ENCODE data around the gene RYR3.

RYR3 gene

DNA sequence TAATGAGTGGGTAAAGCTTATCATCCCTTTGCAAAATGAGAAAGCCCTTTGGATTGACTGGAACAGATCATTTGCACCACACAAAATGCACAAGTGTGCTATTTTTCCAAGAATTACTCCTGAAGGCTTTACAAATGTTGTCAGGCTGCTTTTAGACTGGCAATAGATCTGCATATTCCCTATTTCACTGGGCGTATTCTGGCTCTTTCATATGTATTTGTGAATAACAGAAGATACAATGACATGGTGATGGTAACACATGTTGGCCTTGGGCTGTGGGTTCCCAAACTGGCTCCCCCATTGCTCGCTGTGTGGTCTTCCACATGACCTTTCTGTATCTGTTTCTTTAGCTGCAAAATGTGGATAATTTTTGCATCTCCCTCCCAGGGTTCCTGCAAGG lies 354.2 kb downstream of the RYR3 start:
- DNase-seq = no peak

DNA sequence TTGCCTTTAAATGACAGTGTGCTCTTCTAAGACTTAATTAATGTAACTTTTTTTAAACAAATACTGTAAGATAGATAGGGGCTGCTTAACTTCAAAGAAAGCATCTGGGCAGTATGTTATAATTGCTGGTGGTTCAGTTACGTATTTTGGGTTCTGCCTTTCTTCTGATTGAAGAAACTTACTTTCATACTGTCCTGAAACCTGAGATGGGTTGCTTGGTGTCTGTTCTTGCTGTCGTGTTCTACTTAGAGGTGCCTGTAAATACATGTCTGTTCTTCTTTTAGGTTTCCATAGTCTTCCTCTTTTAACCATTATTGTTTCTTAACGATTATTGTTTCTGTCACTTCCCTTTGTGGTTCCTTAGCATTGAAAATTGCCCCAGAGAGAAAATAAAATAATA lies 359.8 kb downstream of the RYR3 start:
- DNase-seq = no peak

DNA sequence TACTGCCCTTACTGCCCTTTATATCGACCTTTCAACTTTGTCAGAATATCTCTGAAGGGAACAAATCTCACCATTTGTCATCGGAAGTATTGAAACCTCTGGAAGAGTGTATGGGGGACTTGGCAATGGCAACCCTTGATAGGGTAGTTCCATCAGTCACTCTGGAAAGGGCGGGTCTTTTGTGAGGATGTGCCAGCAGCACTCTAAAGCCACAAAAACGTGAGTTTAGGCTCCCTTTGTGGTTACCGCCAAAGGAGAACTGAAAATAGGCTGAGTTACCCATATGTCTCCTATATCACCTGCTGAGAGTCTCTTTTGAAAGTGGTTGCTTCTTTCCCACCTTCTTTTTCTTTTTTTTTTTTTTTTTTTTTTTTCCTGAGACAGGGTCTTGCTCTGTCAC lies 360.7 kb downstream of the RYR3 start:
- no peak for DNase-seq

DNA sequence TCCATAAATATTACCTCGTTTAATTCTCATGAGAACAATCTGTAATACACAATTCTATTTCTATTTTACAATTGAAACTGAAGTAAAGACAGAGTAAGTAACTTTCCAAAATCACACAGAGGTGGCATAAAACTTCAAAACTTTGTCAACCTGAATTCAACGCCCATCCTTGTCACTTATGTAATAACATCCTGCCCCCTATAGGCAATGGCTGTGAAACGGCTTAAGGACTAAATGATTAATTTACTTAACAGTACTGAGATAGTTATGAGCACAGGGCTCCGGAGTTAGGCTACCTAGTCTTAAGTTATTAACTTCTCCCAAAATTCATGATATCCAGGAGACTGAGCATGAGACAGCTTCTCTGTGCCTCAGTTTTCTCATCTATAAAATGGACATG lies 364.5 kb downstream of the RYR3 start:
- DNase-seq = no peak

DNA sequence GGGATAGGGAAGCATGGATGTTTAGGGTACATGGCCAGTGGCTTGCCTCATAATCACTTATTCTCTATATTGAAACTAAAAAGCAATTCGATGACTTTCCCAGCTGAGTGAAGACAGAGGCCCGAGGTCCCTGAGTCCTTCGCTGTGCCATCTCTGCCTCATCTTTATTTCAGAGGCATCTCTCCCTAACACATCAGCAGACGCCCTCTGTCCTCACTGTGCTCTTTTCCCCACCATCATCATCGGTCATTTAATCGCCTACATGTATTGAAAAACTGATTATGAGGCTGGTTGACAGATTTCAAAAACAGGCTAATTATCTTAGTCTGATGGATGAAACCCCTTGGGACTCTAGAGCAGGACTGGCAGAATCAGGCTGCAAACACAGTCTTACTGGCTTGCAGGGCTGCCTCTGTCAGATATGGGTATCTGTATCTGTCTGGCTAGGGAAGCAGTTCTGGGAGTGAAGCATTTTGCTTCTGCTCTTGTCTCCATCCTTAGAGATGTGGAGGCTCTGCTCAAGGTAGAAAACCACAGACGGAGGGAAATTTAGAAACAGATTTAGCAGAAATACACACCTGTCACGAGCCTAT lies 366.6 kb downstream of the RYR3 start:
- no peak for DNase-seq

DNA sequence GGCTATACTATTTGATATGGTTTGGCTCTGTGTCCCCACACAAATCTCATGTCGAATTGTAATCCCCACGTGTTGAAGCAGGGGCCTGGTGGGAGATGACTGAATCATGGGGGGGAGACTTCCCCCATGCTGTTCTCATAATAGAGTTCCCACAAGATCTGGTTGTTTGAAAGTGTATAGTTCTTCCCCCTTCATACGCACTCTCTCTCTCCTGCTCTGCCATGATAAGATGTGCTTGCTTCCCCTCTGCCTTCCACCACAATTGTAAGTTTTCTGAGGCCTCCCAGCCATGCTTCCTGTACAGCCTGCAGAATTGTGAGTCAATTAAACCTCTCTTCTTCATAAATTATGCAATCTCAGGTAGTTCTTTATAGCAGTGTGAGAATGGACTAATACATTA lies 367.4 kb downstream of the RYR3 start:
- DNase-seq = no peak

DNA sequence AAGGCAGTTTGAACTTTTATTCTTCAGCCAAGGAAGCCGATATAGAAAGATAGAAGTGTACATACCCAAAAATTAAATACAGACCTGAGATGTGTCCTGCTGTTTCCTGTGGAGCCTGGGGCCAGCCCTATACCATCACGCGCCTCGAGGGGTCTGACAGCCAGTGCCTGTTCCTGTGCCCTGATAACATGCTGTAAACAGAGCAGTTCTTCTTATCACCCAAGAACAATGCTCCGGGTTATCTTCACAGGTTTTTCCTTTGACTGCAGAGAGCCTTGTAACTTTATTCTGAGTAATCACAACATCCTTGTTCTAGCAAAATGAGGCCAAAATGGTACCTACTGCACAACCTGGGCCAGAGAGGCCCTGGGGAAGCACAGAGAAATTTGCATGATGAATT lies 367.8 kb downstream of the RYR3 start:
- DNase-seq = no peak

DNA sequence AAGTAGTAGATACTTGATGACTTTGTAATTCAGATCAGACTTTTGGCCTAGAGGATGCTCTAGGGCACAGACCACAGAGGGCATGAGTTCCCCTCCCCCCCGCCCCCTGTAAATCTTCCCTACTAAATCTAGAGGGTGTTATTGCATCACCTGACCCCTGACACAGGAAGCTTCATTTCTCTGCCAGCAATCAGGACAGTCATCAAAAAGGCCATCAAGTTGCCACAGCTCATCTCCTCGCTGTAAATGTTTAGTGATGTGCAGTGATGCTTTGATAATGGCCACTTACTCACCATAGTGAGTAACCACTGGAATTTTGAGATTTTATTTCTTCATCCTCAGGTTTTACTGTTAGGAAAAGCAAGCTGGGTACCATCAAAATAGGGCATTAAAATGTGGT lies 368.3 kb downstream of the RYR3 start:
- no peak for DNase-seq

DNA sequence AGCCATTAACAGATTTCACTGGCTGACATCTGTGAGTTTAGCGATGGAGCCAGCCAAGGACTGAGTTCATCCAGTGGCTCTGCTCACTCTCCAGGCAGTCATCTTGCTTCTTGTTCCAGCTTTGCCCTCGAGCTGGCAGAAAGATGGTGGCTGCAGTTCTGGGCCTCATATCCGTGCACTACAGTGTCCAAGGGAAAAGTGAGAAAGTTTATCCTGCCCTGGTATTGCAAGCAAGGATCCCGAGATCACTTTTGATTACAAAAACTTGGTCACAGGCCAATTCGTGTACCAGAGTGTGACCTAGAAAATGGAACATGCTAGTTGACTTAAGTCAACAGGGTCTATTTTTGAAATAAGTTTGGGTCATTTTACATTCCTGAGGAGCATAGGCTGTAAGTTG lies 369.6 kb downstream of the RYR3 start:
- no peak for DNase-seq

DNA sequence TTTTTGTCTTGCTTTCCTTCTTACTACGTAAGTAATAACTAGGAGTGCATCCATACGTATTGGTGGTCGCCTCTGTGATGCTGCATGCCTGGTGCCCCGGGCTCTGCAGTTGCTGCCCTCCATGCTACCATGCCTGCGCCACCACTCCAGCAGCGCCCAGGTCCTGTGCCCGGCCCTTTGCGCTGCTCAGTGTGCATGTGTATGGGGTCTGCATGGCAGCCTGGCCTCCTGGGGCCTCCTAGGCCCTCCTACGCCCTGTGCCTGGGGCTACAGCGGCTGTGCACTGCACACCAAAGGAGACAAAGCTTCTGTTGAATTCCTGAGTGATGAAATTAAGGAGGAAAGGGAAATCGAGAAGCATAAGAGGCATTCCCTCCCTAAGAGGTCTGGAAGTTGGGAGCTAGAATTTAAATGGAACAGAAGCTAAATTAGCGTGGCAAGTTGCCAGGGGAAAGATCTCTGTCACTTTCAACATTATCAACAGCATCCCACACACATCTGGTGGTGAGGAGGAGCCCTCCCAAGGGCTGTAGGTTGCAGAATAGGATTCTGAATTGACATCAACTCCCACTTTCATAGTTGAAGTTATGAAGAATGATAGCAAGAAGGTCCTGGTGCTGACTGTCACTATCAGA lies 382.5 kb downstream of the RYR3 start:
- no peak for DNase-seq

DNA sequence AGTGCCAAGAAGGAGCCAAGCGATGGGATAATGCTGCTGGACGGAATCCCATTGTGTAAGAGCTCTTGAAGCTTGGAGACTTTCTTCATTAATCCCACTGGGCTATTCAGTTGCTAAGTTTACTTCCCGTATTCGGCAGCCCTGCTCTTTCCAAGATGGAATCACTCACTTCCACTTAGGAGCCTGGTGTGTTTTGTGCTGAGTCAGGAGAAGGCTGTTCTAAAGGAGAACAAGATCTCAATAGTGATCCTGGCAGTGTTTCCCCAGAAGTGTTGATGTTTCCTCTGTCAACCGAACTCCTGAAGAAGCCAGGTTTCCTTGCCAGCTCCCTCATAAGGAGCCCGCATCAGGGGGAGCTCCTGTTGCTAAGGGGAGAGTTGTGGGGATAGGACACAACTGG lies 387.4 kb downstream of the RYR3 start:
- no peak for DNase-seq

DNA sequence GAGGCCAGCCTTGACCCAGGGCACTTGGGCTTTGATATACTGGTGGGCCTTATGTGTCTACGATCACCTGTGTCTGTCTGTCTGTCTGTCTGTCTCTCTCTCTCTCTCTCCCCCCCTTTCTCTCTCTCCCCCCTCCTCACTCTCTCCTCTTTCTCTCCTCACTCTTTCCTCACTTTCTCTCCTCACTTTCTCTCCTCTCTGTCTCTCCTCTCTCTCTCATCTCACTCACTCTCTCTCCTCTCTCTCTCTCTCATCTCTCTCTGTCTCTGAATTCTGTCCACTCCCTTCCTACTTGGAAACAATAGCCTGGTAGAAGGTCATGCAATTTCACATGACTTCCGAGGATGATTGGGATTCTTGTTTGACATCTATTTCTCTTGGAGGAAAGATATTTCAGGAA lies 388.4 kb downstream of the RYR3 start:
- no peak for DNase-seq

DNA sequence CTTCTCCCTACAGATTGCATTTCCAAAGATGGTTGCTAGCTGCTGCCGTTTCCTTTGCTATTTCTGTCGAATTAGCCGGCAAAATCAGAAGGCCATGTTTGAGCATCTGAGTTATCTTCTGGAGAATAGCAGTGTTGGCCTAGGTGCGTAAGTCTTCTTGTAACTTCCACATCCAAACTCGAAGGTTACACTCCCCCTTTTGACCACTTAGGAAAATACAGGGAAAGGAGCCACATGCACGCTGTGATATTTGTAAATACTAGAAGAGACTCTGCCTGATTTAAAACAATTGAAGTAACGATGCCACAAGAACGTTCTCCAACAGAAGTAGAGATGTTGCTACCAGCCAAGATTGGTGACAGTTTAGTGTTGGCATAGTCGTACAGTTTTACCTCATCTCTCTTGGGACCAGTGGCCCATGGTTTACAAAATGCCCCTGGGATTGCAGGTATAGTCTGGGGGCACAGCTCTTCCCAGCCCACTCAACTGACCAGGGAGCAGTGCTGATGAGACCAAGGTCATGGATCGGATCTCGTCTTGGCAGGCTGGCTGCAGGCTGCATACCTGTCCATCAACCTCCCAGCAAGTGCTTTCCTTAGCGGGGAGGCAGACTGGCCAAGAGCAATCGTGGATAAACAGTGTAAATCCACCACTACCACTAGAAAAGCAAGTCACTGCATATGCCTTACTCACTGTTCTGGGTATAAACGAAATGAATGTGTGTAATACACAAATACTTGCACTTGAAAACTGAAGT lies 389.1 kb downstream of the RYR3 start:
- DNase-seq = no peak

DNA sequence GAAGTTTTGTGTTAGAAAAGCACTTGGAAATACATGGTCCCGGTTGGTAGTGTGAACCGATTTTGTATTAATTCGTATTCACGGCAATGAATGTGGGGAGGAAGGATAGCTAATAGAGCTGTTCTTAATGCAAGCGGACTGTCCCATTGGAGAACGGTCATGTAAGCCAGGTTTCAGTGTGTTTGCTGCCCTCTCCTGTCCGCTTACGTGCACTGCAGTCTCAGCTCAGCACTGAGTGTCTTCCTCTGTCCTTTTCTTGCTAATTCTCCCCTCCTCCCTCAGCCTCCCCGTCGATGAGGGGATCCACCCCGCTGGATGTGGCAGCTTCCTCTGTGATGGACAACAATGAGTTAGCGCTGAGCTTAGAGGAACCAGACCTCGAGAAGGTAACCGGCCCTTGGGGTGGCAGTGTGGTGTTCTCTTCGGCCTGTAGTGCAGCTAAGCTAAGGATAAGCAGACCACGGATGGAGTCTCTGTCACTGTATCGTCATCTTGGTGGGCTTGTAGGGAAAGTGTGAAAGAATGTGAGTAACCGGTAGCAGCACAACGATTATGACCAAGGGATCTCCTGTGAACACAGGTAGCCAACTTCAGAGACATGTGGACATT lies 390.0 kb downstream of the RYR3 start:
- no peak for DNase-seq

DNA sequence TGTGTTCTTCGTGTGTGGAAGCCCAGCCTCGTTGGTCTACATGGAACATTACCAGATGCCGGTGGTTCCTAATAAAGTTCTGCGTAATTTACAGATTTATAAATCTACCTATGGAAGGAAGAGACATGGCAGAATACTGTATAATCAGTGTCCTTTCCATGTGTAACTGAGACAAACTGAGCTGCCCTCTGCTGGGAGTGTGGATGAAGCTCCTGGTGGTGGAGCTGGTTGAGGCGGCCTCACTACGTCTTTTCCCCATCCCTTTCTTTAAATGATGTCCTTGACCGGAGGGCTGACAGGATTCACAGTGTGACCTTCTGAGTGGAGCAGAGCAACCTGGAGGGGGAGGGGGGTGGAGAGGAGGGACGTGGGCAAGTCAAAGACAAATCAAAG lies 390.5 kb downstream of the RYR3 start:
- DNase-seq = no peak

DNA sequence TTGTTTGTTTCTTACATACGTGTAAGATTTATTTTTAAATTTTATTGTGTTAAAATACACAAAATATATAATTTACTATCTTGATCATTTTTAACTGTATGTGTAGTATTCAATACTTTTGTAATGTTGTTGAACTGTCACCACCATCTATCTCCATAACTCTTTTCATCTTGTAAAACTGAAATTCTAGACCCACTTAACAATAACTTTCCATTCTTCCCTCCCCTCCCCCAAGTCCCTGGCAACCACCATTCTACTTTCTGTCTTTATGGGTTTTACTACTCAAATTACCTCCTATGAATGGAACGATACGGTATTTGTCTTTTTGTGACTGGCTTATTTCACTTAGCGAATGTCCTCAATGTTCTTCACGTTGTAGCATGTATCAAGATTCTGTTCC lies 395.4 kb downstream of the RYR3 start:
- no peak for DNase-seq

DNA sequence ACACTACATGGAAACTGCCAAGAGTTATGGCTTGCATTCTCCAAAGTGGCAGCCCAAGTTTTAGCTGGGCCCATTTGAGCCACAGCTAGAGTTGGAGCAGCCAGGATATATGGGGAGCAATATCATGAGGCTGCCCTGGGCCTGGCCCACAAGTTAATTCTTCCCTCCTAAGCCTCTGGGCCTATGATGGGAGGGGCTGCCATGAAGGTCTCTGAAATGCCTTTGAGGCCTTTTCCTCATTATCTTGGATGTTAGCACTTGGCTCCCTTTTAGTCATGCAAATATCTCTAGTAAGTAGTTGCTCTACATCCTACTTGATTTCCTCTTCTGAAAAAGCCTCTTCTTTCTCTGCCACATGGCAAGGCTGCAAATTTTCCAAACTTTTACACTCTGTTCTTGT lies 400.0 kb downstream of the RYR3 start:
- DNase-seq = no peak

DNA sequence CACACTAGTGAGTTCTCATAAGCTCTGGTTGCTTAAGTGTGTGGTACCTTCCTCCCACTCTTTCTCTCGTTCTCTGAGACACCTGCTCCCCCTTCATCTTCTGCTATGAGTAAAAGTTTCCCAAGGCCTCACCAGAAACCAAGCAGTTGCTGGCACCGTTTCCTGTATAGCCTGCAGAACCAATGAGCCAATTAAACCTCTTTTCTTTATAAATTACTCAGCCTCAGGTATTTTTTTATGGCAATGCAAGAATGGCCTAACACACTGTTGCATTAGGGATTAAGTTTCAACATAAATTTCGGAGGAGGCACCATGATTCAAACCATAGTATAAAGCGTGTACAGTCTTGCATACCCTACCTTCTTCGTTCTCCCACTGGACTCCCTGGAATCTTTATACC lies 405.3 kb downstream of the RYR3 start:
- DNase-seq = no peak

DNA sequence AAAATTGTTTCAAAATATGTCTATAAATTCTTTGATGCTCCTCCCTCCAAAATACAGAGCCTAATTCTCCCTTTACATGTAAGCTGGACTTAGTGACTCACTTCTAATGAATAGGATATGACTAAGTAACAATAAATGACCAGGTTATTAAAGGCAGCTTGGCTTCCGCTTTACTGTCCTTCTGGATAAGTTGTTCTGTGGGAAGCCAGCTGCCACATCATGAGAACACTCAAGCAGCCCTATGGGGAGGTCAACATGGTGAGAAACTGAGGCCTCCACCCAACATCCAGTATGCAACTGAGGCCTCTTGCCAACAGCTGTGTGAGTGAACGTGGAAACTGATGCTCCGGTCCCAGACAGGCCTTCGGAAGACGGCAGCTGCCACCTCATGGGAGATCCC lies 410.2 kb downstream of the RYR3 start:
- no peak for DNase-seq

DNA sequence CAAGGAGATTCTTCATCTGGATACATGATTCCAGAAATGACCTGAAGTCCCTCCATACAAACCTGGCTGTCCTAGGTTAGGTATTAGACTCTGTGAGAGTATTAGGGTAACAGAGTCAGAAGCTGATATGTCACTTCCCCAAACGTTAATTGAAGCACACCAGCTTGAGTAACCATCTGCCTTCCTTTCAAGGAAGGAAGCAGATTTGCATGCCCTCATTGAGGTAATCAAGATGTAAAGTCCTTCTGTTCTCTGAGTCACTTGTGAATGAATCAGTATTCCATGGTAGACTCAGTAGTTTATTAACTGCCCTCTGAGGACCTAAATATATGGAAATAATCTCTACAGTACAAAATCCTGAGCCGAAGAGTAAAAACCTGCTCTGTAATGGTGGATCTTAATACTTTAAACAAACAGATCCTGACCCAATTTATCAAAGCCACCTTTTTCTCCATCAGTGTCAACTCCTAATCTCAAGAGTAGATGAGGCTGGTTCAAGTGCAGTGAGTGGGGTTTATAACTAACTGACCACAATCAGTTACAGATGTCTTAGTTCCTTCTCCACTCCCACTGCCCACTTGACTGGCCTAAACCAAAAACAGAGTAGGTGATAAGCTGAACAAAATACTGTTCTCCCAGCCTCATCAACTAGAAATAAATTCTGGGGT lies 411.4 kb downstream of the RYR3 start:
- no peak for DNase-seq

DNA sequence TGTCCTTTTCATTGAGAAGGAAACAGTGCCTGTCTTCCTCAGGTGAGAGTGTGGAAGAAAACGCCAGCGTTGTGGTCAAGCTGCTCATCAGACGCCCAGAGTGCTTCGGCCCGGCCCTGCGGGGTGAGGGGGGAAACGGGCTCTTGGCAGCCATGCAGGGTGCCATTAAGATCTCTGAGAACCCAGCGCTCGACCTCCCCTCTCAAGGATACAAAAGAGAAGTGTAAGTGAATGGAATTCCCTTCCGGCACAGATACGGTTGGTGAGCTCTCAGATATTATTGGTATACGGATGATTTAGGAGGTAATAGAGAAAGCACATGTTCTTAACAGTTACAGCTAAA lies 411.9 kb downstream of the RYR3 start:
- no peak for DNase-seq

DNA sequence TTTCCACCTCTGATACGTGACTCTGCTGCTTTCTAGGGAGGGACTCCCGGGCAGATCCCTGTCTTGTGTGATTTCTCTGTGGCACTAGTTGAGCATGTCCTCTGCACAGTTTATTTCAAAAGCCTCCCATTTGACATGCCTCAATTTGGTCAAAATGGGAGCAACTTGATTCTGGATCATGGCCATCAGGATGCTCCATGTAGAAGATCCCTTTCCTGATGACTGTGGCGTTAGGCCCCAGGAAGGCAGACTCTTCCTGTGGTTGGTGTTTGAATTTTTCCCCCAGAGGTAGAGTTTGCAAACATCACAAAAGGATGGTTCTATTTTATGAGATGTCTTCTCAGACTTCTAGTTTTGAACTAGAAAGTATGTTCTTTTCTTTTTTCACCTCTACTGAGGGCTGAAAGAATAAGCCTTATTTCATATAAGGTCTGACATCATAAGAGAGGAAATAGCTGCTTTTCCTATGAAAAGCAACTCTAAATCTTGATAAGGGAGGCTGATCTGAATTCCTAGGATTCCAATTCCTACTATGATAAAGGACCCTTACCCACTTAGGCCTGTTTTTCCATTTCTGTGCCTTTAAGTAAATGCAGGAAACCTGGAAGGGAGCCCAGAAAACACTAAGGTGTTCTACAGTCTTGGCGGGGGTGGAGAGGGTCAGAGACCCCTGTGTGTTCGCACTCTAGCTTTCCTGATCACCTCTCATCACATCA lies 413.7 kb downstream of the RYR3 start:
- no peak for DNase-seq

DNA sequence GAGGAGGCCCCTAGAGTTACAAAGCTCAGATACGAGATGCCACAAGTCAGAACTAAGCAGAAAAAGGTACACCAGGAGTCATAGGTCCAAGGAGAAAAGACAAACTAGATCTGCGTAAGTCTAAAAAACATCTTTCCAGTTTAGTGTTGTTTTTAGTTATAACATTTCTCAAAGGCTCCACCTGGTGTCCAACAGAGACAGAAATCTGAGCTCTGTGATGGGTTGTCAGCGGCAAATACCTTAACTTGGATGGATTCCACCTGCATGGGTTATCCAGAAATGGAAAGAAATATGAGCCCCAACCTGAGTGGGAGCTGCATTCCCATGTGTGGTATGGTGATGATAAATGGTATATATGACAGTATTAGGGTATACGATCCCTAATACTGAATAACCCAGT lies 418.9 kb downstream of the RYR3 start:
- DNase-seq = no peak
